Dedifferentiated amniotic fluid mesenchymal stem cell (primary cell): ENCODE data around the gene OLAH.
A peak's percentile ranks its signal among the peaks of the same experiment; 100 is the strongest.
"Not testable (repeated sequence)": the region's sequence is repeated elsewhere in the genome, so short reads cannot be mapped to it uniquely, and the experiment has no call there.

Source experiments
- DNase-seq: peaks from one replicate; pipeline ENCODE4 v3.0.0-alpha.2; 2016; ENCODE audit errors: extremely low spot score

The OLAH gene

GRCh38 chr10:15043674-15044073 lies at the start of gene OLAH:
Gene OLAH (plus strand): TSS chr10:15043943. CDS start chr10:15047289, 3,346 bp downstream.
- DNase-seq, result no peak

GRCh38 chr10:14995964-14996565 lies 47.7 kb upstream of the OLAH start:
- no peak for DNase-seq

DNA sequence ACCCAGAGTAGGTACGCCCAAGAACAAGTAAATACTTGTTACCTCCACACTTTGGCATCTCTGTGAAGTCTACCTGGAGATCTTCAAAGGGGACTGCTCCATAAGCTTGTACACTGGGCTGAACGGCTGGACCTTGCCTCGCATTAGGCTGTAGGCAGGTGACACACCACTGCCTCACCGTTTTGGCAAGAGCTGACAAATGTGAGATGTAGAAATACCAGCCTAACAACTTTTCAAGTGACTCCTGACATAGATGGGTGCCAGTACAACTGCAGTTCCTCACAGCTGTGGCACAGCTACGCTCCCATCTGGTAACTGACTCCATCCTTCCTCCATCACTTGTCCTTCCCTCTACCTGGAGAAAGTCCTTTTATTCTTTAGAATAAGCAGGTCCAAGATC lies 30.2 kb upstream of the OLAH start:
- not testable (repeated sequence) for DNase-seq

- DNase-seq, result no peak
These were observed 28.3 kb upstream of the OLAH start for GRCh38 chr10:15015451-15015850.

GRCh38 chr10:15020966-15021365 lies 22.8 kb upstream of the OLAH start:
- not testable (repeated sequence) for DNase-seq

DNA sequence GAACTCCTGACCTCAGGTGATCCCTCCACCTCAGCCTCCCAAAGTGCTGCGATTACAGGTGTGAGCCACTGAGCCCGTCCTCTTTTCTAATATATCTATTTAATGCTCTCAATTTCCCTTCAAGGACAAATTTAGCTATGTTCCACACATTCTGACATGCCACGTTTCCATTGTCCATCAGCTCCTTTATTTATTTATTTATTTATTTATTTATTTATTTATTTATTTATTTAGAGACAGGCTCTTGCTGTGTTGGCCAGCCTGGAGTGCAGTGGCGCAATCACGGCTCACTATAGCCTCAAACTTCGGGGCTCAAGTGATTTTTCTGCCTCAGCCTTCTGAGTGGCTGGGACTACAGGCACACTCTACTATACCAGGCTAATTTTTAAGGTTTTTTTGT lies 20.7 kb upstream of the OLAH start:
- DNase-seq, result not testable (repeated sequence)

DNA sequence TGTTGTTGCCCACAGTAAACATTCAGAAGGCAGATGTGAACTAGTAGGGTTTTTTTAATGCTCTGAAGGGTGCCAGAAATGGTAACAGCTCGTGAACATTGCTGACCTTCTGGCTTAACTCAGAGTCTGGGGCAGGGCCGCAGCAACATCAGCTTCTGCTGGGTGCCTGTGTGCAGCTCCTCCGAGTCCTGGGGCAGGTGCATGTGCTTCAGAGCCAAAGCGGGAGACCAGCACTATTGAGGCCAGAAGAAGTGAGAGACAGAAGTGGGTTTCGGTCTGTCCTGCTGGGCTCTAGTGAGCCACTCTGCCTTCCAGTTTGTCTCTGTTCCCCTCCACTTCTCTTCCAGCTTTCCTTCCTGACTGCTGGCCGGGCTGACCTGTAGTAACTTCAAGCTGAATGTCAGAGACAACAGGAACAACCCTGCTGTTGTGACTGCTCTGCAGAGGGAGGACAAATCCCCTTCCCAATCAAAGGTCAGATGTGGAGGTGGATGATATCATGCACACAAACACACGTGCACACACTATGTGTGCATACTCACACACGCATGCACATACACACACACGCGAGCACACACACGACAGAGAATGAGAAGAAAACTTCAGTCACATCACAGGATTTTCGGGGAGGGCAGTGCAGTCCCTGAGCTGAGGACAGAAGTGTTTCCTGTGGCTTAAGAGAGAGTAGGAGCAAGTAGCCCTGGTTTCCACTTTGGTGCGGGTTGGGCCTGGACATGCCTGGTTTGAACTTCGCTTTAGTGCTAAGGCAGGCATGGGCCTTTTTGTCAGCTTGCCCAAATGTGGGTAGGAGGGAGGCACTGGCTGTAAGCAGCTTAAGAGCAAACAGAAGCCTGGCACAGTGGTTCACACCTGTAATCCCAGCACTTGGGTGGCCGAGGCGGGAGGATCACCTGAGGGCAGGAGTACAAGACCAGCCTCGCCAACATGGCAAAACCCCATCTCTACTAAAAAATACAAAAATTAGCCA lies 19.4 kb upstream of the OLAH start:
- DNase-seq, result not testable (repeated sequence)

GRCh38 chr10:15025040-15025439 lies 18.7 kb upstream of the OLAH start:
- not testable (repeated sequence) for DNase-seq

- no peak for DNase-seq
These were observed 16.0 kb upstream of the OLAH start for GRCh38 chr10:15027741-15028140.

GRCh38 chr10:15035385-15036301 lies 8.1 kb upstream of the OLAH start:
- peak; percentile 19 for DNase-seq

DNA sequence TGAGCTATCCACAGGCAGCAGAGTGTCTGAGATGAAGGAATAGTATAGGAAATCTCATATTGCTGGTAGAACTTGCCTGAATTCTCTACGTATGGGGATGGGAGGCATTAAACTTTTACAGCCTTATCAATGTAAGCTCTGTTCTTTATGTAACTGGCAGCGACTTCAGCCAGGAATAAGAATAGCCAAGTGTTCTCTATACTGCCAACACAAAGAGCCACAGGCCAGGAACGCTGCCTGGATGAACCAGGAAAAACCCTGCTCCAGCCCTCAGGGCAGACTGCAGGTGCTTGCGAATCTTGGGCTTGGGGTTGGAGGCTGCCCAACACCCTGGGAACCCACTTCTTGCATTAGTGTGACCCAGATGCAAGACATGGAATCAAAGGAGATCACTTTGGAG lies 6.1 kb upstream of the OLAH start:
- no peak for DNase-seq

DNA sequence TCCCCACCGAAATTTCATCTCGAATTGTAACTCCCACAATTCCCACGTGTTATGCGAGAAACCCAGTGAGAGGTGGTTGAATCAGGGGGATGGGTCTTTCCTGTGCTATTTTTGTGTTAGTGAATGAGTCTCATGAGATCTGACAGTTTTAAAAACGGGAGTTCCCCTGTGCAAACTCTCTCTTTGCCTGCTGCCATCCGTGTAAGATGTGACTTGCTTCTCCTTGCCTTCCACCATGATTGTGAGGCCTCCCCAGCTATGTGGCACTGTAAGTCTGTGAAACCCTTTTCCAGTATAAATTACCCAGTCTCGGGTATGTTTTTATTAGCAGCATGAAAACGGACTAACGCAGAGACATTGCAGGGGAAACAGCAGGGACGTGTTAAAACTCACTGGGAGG lies 5.3 kb upstream of the OLAH start:
- no peak for DNase-seq

DNA sequence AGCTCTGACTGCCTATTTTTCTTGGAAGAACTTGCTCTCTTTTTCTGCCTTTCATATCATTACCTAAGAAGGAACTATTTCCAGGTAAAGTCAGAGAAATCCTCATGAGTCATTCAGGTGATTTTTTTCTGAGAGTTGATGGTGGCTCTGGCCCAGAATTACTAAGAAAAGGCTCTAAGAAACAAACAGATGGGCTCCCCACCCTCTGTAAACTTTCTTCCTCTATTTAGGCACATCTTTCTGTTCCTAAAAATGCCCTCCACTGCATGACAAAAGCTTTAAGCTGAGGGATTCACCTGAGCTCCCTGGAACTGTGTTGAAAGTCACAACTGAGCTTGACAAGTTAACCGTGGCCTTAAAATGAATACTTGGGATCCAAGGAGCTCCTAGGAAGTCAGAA lies 1.6 kb downstream of the OLAH start:
- no peak for DNase-seq

GRCh38 chr10:15046626-15047025 lies 2.9 kb downstream of the OLAH start:
- peak; percentile 80 for DNase-seq

DNA sequence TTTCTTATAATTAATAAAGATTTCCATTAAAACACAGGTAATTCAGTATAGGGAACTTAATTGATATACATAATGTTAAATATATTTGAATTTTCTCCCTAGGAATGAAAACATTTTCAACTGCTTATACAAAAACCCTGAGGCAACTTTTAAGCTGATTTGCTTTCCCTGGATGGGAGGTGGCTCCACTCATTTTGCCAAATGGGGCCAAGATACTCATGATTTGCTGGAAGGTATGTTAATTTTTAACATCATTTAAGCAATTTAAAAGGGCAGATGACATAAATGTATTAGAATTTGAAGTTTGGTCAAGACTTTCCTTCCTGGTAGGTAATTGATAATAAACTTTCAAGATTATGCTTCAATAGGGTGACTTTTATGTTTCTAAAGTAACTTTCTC lies 5.8 kb downstream of the OLAH start:
- DNase-seq, result no peak

- no peak for DNase-seq
These were observed 8.4 kb downstream of the OLAH start for GRCh38 chr10:15052121-15052520.

DNA sequence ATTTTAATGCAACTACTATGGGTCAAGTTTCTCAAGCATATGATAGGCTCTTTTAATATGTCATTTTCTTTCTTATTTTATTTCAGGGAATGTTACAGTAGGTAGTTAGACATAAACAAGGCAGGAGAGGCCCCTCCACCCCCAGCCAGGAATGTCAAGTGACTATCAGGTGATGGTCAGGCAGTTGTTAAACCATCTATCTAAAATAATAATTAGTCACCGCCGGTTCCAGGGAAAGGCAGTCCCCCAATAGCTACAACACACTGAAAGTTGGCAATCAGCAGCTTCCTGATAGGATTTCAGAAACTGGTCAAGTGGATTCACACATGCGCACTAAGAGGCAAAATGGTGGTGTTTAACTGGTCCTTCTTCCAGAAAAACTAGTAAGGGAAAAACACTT lies 9.3 kb downstream of the OLAH start:
- no peak for DNase-seq

- no peak for DNase-seq
These were observed 14.9 kb downstream of the OLAH start for GRCh38 chr10:15058689-15059088.

GRCh38 chr10:15059914-15060313 lies 16.2 kb downstream of the OLAH start:
- no peak for DNase-seq

DNA sequence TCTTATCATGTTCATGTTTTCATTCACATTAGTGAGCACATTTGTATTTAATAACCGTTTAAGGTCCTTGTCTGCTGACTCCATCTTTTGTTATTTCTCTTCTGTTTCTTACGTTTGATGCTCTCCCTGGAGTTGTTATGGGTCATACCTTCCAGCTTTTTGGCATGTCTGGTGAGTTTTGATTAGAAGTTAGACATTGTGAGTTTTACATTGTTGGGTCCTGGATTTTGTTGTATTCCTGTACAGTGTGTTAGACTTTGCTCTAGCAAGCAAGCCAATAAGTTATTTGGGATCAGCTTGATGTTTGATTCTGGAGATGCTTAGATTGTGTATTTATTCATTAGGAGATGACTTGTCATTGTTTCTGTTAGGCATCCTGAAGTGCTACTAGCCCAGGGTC lies 16.9 kb downstream of the OLAH start:
- DNase-seq, result no peak

DNA sequence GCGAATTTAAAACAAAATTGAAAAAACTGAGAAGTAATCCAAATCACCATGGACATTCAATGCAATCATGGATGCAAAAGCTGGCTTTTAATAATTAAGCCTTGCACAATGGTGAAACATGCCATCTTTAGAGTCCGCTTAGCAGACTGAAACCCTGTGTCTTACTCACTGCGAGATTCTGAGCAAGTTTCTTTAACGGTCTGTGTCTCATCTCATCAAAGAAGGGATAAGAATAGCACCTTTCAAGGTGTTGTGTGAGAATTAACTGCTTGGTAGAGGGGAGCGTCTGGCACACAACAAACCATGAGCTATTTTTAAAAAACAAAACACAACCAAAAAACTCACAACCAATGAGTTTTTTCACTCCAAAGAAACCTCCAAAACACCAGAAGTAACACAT lies 23.4 kb downstream of the OLAH start:
- DNase-seq, result no peak

DNA sequence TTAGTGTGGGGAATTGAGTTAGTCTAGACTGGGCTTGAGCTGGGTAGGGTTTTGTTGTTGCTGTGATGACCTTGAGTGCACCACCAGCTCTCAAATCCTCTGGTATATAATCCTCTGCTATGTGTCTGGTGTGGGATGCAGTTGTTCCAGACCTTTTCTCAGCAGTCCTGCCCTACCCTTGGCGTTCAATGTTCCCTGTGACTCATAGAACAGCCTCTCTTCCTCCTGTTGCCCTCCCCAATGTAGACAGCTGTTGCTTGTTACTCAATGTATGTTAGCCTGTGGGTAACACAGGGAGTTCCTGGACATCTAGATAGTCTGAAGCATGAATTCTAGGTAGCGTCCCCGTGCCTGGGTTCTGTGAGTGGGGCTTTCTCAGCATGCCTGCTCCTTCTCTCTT lies 25.1 kb downstream of the OLAH start:
- DNase-seq, result peak; percentile 67
